Activated CD8-positive, alpha-beta memory T cell treated with anti-CD3 and anti-CD28 coated beads, Interleukin-2, amount 50 U/mL, for 1 hour (primary cell): ENCODE measurements around the gene SPACA7.

Experiments used
- DNase-seq: peaks from one replicate; pipeline ENCODE4 v3.0.0-alpha.2; 2020; ENCODE audit errors: extremely low read depth

SPACA7 gene

DNA sequence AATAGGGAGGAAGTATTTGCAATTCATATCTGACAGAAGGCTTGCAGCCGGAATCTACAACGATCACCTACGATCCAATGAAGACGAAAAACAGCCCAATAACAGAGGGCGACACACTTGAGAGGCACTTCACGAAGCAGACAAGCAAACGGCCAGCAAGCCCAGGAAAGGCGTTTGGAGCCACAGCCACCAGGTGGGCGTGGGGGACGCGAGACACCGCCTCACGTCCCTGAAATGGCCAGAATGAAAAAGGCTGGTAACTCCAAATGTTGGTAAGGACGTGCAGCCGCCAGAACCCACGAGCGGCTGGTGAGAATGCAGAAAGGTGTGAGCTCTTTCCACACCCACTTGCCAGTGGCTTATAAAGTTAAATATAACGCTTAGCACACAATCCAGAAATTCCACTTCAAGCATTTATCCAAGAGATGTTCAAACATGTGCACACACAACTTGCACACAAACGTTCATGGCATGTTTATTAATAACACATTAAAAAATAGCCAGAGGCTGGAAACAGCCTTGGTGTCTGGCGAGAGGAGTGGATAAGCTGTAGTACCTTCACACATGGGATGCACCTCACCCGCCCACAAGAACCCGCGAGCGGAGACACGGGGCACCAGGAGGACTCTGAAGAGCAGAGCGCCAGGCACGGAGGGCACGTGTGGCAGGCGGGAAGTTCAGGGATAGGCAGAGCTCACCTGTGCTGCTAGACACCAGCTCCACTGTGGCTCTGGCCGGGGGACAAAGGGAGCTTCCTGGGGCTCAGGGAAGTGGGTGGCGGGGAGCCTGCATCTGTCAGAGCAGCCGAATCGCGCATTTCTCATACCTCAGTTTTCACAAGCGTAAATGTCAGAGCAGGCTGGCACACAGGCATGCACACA lies 89.3 kb downstream of the SPACA7 start:
- no peak for DNase-seq

DNA sequence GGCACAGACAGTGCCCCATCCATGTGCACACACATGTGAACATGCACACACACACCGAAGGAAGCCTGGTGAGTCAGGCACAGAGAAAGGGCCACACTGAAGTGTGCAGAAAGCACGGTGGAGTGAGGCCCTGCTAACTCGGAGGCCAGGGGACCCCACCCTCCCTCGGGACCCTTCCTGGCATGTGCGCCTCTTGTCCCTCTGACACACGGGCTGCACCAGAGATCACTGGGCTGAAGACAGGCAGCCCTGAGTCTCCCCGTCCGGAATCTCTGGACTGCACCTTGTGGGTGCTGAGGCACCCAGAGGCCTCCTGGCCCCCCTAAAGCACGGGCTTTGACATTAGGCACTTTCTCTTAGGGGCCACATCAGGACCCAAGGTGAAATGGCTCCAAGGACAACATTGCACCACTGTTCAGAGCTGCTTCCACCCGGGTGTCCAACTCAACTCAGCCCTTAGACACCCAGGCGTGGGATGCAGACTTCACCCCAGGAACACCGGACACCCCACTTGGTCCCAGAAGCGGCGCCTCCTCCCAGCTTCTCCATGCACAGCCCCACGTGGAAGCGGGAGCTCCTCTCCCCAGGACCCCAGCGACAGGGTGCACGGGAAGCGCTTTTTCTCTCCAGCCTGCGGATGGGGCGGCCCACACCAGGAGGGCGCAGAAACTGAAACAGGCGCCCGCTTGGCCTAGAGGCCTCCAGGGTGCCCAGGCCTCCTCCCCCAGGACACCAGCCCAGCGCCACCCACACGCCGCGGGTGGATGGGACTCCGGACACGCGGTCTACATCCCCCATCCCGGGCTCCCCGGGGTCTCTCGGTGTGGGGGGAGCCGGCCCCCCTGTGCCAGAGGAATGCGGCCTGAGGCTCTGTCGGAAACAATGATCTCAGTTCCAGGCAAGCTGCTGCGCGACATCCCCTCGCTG lies 90.2 kb downstream of the SPACA7 start:
- DNase-seq = no peak

DNA sequence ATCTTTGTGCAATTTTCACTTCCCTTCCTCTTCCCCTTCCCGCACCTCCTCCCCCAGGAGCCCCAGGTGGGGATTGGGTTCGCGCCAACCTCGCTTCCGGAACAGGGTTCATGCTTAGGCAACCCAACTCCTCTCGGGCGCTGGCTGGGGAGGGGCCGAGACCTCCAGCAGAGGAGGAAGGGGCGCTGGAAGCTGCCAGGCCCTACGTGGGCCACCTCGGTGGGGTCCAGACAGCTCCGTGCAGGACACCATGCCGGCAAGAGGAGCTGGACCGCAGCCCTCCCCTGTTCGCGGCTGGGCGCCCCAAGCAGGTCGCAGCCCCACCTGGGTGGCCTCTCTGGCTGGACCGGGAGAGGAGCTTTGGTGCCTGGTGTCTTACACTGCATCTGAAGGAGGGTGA lies 91.1 kb downstream of the SPACA7 start:
- DNase-seq = no peak

DNA sequence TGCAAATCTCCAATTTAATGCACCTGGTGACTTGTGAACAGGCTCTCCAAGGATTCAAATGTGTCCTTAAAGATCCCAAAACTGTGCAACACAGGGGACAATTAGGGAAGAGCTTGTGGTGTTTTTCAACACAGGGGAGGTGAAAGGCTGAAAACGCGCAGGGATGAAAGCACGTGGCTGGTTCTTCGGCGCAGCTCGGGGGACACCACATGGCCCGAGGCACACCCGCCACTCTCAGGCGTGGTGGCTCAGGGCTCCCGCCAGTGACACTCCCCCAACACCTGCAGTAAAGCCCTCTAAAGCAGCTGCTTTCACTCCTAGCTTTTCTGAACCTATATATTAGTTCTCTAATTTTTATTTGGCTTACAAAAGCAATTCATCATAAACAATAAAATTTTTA lies 91.9 kb downstream of the SPACA7 start:
- no peak for DNase-seq

DNA sequence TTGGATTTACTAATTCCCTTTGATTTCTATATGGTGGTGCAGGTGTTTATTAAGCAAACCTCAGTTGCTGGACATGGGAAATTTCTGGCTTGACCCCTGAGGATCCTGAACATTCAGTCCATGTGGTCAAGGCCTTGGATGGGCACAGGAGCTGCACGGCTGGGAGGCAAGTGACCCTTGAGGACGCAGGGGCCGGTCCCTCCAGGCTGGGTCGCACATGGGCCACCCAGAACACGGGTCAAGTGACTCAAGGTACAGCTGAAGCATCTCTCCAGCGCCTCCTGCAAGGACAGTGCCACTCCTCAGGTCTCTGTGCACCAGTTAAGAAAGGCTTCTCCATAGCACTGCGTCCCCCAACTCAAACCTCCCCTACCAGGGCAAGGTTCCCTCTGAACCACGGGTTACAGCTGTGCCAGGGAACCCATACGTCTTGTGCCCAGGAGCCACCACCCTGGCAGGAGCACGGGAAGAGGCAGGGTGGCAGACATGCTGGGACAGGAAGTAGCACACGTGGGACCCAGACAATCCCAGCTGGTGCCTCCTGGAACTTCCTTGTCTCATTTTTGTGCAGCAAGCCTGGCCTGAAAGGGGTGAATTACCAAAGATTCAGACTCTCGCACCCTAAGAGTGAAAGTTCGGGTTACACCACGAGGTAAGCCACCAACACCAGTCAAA lies 93.1 kb downstream of the SPACA7 start:
- no peak for DNase-seq

DNA sequence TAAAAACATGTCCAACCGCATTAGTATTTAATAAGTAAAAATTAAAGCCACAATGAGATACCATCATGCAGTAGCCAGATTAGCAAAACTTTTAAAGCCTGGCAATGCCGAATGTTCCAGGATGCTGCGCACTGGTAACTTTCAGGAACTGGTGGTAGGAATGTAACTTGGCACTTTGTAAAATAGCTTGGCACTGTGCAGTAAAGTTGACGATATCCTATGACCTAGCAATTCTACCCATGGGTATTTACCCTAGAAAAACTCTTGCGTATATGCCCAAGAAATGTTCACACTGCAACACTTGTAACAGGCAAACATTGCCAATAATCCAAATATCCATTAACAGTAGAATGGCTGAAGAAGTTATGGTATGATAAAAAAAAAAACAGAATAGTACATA lies 97.7 kb downstream of the SPACA7 start:
- DNase-seq = no peak

DNA sequence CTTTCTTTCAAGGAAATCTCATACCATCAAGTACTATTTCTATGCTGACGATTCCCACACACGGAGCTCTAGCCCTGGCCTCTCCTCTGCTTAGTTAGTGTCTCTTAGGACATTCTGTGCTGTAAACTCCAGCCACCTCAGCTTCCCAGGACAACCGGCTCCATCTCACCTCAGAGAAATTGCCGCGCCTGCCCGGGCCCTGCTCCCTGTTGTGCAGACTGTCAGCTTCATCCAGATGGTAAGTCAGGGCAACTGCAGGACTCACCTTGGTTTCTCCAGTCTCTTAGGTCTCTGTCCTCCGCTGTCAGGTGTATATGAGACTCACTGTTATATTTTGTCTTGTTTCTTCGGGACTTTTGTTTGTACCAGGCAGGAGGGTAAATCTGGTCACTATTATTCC lies 98.7 kb downstream of the SPACA7 start:
- no peak for DNase-seq

DNA sequence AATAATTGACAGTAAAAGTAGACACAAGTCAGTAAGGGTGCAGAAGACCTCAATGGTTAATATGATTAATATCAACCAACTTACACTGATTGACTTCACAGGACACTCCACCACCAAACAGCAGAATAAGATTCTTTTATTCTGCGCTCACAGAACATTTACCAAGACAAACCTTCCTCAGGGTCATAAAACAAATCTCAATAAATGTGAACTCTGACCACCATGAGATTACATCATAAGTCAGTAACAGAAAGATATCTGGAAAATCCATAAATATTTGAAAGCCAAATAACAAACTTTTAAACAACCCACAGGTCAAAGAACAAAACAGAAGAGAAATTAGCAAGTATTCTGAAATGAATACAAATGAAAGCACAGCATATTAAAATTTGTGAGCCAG lies 99.7 kb downstream of the SPACA7 start:
- no peak for DNase-seq

DNA sequence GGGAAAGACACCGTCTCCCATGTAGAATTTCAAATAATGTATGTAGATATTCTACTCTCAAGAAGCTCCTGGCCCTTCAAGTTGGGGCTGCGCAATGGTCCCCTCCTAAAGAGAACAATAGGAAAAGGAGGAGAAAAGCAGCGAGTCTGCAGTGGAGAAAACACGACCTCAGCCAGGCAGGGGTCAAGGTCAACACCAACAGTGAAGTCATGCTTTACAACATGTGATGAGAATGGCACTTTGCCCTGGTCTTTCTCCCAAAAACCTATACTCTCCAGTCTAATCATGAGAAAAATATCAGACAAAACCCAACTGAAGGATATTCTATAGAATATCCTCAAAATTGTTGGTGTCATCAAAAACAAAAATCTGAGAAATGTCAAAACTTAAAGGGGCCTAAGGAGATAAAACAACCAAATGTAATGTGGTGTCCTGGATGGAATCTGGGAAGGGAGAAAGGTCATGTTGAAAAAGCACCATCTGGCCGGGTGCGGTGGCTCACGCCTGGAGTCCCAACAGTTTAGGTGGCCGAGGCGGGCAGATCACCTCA lies 101.0 kb downstream of the SPACA7 start:
- DNase-seq = no peak

DNA sequence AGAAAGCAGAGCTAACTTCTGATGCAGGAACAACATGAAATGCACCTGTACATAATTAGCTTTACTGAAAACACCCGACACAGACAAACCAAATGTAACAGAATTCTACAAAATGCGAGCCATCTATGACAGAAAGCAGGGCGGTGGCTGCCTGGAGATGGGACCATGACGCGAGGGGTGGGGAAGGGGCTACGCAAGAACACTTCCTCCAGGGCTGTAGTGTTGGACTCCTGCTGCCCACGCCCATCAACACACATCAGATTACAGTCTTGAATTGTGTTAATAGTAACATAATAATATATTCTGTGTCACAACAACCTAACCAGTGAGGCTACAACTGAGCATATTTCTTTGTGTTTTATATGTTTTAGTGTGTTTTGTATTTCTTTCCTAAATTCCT lies 103.2 kb downstream of the SPACA7 start:
- no peak for DNase-seq

DNA sequence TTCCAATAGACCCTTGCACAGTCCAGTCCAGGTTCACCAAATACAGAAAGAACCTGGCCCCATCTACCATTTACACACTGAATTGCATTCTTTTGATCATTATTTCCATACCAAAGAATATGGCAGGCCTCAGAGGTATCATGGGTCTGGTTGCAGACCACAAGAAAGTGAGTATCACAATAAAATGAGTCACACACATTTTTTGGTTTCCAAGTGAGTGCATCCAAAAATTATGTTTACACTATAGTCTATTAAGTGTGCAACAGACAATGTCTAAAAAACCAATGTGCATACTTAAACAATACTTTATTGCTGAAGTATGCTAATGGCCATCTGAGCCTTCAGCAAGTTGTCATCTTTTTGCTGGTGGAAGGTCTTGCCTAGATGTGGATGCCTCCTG lies 105.3 kb downstream of the SPACA7 start:
- no peak for DNase-seq

DNA sequence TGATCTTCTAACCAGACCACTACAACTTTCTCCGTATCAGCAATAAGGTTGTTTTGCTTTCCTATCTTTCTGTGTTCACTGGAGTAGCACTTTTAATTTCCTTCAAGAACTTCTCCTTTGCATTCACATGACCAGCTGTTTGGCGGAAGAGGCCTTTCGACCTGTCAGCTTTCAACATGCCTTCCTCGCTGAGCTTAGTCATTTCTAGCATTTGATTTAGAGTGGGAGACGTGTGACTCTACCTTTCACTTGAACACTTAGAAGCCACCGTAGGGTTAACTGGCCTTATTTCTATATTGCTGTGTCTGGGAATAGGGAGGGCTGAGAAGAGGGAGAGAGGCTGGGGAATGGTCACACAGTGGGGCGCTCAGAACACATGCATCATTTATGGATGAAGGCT lies 107.1 kb downstream of the SPACA7 start:
- DNase-seq = no peak
